Measurements from ENCODE around the gene RTCA. TPM values are rescaled to one million over a fixed set of nuclear protein-coding genes. Genes with fewer than 3 reads are reported as not detected.

The RTCA gene
- total RNA-seq (2021; ENCODE audit: unreplicated experiment) = 26.5 TPM
- 17.5 and 19.1 TPM in 2 replicates for polyA plus RNA-seq (2012)
- percentile 84 among the genes with signal in this experiment for Bru-seq, nascent RNA
- BruChase-seq, experiment 1, labeled RNA remaining after a 6-hour chase = percentile 84 among the genes with signal in this experiment
- percentile 78 among the genes with signal in this experiment for BruChase-seq, experiment 2, labeled RNA remaining after a 2-hour chase
- long read RNA-seq, transcript RTCA-203 (11 exons, 2,535 nt) = major isoform, 49 of 67 reads
- long read RNA-seq, partial matches to known transcripts = 2 of 67 reads
- long read RNA-seq, other reads (novel, unspliced or antisense) = 13 of 67 reads

GRCh38 chr1:100265931-100266740 is at the start of gene RTCA:
Gene RTCA (plus strand): TSS chr1:100266216. CDS start chr1:100266376, 160 bp downstream.
- ATAC-seq = peak; percentile 96
- intact Hi-C loops (cut with micrococcal nuclease) = loop anchor here (1.0 kb wide), 1 partner anchor 85 kb away; no protein-coding TSS in a partner anchor
- ChIA-PET CTCF (interaction anchor here (1.3 kb wide), 1 partner anchor 16 kb away, joined by 4 read pairs; the partner anchor contains the start of gene DBT), RAD21 (ENCODE audit: low non-redundant PET in 1 of 2, low total read pairs in 2 of 2, uncharacterized antibody in 2 of 2, unreplicated experiment in 2 of 2) (no interaction called here), POLR2A (interaction anchor here (1.5 kb wide), 1 partner anchor 86 kb away, joined by 4 read pairs; the partner anchor contains the start of gene CDC14A)
- Histone ChIP-seq H3K27me3 (ENCODE audit: insufficient read depth, low read length) (no peaks in the 10 kb centered on the region), H2AFZ (ENCODE audit: low read depth, low read length, poor library complexity, severe bottlenecking) (peak within 1 kb of the TSS; percentile 66), H3K36me3 (ENCODE audit: control insufficient read depth in 1 of 2, insufficient read depth in 2 of 2, low read length in 2 of 2) (peaks cover 19% of the 10 kb centered on the region in 2 experiments; a peak in 3 of 4 replicates), H3K4me1 (ENCODE audit: control insufficient read depth in 1 of 2, insufficient read depth in 2 of 2, low read length in 2 of 2) (peaks cover 0 to 15% of the 10 kb centered on the region in 2 experiments; a peak in 2 of 4 replicates), H3K9me3 (ENCODE audit: control insufficient read depth in 1 of 2, insufficient read depth in 1 of 2, low read depth in 1 of 2, low read length in 2 of 2) (no peaks in the 10 kb centered on the region), H3K9ac (ENCODE audit: low read length) (peak within 1 kb of the TSS; percentile 95), H3K4me3 (replicated peaks in 1 of 2; ENCODE audit: low read depth in 1 of 2, low read length in 2 of 2) (peak within 1 kb of the TSS; percentile 94 to 99), H4K20me1 (ENCODE audit: insufficient read depth) (no peaks in the 10 kb centered on the region), H3K4me2 (ENCODE audit: low read length) (peak within 1 kb of the TSS; percentile 88), H3K9me2 (ENCODE audit: insufficient read depth) (no peaks in the 10 kb centered on the region), H3K79me2 (ENCODE audit: insufficient read depth, low read length) (peaks cover 35% of the 10 kb centered on the region), H3K27ac (ENCODE audit: low read depth, low read length) (peak within 1 kb of the TSS; percentile 87)
- TF ChIP-seq SIN3A (IDR thresholded peaks at IDR 0.05; ENCODE audit: low read depth) (peak; percentile 54), POLR2A (IDR thresholded peaks at IDR 0.05; ENCODE audit: borderline replicate concordance, extremely low read depth, insufficient read depth, insufficient read length) (peak; percentile 86), MAX (IDR thresholded peaks at IDR 0.05) (peak; percentile 60), ZFX (IDR thresholded peaks at IDR 0.05) (peak; percentile 83), POLR2AphosphoS5 (IDR thresholded peaks at IDR 0.05; ENCODE audit: low read depth, low read length) (peak; percentile 92), SP1 (IDR thresholded peaks at IDR 0.05; ENCODE audit: low read depth) (peak; percentile 11; the same call in 1 of the 2 replicates), TCF7L2 (IDR thresholded peaks at IDR 0.05; ENCODE audit: borderline replicate concordance, extremely low read depth, insufficient read depth, insufficient read length) (peak; percentile 71), ELF1 (IDR thresholded peaks at IDR 0.05; ENCODE audit: borderline replicate concordance, low read depth) (peak; percentile 78), EGR1 (IDR thresholded peaks at IDR 0.05; ENCODE audit: low read depth) (no peak; the same call in 1 of the 2 replicates), ZNF274 (IDR thresholded peaks at IDR 0.05; ENCODE audit: low read depth, low read length) (no peak), ATF3 (IDR thresholded peaks at IDR 0.05) (no peak), YY1 (IDR thresholded peaks at IDR 0.05; ENCODE audit: extremely low read depth, insufficient replicate concordance, low read depth, low read length) (peak; percentile 15)
- no TSS peak for BruUV-seq (replicated peaks)
- DNase-seq (ENCODE audit: low read depth, low spot score) = peak; percentile 87
